ENCODE results near the gene ARHGAP21. TPM values are rescaled to one million over a fixed set of nuclear protein-coding genes. Genes with fewer than 3 reads are reported as not detected.

Gene ARHGAP21
- total RNA-seq, 1 donor from 2014 or later: 40.1 TPM

DNA sequence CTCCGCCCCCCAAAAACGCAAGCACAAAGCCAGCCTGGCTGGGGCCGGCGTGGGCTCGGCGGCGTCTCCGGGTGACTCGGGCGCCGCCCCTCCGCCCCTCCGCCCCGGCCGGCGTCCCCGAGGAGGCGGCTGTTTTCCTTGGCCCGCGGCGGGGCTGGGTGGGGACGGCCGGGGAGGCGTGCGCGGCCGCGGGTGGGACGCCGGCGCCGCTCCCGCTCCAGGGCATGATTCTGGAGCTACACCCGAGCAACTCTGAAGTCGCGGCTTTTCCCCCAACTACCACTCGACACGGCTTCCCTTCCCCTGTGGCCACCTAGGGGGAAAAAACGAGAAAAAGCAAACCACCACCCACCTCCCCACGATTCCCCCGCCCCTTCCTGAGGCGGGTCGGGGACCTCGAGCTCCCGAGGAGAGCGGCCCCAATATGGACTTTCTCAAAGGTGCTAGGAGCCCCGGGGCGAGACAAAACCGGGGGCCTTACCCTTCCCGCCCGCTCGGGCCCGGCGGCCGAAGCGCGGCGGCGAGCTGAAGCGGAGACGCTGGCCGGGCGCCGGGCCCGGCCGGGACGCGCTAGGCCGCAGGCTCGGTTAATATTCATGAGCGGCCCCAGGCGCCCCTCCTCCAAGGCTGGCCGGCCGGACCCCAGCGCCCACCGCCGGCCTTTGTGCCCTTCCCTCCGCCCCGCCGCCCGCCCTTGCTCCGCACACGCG is 856 bp downstream of the ARHGAP21 start:
- ATAC-seq: peak; percentile 1

DNA sequence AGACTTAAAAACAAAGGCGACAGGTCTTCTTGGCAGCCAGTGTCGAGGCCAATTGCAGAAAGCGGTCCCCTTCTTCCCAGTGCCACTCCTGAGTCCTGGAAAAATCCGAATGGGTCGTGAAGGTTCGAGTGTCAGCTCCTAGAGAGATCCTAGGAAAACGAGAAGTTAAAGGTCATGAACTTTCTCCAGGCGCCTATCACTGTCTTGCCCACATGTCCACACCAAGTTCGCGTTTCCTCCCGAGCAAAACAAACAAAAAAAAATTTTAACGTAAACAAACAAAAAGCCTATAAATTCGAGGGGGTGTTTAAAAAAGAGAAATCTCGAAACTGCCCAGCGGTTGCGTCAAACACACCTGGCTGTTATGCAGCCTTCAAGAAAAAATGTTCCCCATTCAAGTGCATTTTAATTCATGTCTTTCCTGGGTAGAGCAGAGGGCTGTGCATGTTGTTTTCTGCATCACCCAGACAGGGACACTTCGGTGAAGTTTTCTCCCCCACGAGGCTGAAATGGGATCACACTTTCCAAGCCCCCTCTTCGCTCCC is 1.5 kb downstream of the ARHGAP21 start:
- no peak for ATAC-seq

DNA sequence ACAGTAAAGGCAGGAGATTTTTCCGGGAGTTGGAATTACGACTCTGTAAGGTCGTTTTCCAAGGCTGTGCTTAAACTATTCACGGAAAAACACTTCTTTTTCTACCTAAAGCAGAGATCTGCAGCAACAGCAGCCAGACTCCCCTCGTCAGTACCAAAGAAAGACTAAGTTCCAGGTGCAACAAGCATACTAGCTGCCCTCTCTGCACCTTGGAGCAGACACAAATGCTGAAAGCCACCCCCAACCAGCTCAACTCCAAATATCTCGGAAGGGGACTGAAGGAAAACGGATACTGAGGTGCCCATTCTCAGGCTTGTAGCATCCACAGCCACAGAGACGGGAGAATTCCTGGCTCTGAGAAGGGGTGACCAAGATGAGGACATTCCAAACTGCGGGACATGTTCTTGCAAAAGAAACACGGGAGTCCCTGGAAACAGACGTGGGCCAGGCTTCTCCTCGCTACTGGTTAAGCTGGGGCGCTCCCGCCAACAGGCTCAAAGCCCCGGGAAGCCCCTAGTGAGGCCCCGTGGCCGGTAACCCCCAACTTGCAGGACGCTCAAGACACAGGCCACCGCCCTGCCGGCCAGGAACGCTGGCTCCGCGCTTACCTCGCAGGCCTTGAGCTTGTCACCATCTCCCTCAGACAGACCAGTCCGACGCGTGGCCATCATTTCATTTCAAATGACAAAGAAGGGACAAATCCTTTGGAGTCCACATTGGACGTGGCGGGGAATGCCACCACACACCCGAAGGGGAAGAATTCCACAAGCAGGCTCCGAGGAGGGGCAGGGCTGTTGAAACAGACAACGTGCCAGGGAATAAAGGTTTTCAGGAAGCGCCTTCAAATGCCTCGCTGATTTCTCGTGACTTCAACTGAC is 2.2 kb downstream of the ARHGAP21 start:
- no peak for ATAC-seq

DNA sequence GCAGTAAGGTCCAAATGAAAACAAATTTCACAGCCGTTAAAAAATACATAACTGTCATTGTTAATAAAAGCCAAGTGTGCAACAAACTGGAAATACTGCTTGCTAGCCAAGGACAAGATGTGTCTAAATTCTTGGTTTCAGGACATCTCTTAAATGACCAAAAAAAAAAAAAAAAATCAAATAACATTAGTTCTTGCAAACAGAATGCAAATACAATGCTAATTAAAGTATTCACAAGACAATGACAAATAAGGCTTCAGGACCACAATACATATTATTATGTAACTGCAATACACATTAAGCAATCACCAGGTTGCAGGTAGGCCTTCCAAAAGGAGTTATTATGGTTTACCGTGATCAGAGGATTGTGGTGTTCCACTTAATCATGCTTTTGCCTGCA is 3.6 kb downstream of the ARHGAP21 start:
- ATAC-seq: no peak

DNA sequence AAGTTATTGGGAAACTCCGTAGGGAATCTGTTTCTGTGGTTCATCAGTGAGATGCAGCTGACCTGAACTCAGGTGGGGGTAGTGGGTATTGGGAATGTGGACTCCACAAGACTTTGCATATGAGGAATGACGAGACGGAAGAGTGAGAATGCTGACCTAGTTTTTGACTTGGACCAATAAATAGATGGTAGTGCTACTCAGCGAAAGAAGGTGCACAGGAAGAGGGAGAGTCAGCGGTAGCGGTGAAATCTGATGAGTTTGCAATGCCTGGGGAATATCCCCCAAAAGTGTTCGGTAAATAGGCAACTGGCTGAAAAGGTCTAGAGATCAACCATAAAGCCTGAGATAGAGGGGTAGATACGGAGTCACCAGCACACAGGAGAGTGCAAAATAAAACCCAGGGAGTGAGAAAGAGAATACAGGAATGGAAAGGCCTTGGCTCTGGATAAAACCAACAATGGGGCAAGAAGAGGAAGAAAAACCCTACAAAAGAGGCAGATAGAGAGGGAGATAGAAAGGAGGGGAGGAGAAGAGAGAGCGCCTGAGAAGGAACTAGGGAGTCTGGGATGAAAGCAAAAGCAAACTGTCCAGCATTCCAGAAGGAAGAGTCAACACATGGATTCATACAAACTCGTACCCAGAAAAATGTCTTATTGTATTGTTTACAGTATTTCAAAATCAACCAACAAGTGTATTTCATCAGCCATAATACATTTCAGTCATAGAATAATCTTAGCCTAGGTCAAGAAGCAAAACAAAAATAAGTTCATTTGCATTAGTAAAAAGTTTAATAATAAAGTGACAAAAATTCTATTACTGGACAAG is 5.4 kb downstream of the ARHGAP21 start:
- no peak for ATAC-seq

DNA sequence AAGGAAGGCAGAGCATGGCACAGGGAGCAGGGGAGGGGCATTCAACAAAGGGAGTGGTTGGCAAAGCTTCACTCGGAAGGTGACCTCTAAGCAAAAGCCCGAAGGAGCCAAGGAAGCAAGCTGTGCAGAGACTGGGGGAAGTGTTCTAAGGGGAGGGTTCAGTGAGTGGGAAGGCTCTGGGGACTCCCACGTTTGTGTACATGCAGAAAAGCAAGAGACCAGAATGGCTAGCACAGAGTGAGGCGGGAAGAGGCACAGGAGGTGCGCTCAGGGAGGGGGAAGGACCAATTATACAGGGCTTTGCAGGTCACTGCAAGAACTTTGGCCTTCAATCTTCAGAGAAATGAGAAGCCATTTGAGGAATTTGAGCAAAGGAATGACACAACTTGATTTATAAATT is 7.4 kb downstream of the ARHGAP21 start:
- ATAC-seq: peak; percentile 33

DNA sequence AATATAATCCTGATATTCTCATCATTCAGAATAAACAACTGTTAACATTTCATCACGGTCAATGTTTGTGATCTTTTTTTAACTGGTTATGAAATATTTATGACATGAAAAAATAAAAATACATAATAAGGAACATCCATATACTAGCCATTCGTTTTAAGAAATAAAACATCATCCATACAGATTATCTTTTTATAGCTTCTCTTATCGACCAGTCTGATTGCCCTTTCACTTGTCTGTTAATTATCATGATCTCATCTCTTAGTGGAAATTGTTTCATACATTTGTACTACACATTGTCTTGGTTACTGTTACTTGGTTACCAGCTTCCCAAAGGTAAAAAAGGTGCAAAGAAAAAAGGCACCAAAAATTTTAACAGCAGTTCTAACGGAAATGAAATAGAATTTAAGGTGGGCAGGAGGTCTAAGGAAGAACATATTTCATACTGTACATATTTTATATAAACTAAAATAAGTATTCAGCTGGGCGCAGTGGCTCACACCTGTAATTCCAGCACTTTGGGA is 8.4 kb downstream of the ARHGAP21 start:
- no peak for ATAC-seq

DNA sequence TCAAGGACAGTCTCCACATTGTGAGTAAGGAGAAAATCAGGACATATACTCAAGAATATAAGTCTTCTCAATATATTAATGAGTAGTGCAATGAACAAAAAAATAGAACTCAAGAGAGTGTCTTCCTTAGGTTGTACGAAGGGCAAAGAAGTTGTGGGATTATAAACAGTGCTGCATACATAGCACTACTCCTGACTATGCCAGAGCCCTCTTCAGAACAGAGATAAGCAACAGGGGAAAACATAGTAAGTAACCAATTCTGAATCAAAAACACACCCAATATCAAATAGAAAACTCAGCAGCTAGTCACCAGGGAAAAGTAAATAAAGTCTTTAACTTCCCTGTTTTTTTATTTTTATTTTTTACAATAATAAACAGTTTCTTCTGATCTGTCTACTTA is 10.6 kb downstream of the ARHGAP21 start:
- no peak for ATAC-seq

DNA sequence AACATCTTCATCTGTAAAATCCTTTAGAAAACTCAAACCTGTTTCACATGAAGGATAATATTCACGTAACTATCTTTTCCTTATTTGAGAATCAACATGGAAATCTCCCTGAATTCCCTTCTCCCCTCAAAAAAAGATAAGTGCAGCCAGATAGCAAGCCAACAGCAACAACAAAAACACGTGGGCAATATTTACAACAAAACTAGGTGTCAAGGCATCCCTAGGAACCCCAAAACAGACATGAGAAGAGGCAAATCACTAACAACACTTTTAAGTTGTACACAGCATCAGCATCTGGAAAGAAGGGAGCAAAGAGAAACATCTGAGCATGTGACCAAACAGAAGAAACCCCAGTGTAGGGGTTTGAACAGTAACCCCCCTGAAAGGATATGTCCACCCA is 12.2 kb downstream of the ARHGAP21 start:
- ATAC-seq: no peak

DNA sequence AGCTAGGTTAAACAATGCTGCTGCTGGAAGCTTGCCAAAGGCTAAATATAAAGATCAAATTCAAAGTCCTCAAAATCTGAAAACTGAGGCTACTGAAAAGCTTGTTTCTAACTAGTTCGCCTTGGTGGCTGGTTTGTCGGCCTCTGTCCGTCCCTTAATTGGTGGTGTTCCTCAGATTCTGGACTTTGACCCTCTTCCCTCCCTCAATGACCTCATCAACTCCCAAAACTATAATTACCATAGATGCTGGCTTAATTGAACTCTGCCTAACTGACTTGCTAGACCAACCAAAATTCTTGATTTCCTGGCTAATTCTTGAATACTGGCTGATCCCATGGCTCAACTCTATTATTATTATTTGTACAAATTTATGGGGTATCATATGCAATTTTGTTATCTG is 15.6 kb downstream of the ARHGAP21 start:
- no peak for ATAC-seq

DNA sequence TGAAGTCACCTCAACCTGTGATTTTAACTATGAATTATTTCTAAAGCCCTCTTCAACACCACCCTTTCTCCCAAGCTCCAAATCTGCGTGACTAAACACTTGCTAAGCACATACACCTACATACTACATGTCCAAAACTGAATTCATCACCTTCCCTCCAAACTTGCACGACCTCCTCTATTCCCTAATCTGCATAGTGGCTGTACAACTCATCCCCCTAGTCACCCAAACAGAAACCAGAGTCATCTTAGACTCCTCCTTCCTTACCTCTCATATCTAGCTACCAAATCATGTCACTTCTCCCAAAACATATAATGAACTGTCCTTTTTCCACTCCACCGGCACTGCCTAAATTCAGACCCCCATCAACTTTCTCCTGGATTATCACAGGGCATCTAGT is 16.2 kb downstream of the ARHGAP21 start:
- ATAC-seq: no peak

DNA sequence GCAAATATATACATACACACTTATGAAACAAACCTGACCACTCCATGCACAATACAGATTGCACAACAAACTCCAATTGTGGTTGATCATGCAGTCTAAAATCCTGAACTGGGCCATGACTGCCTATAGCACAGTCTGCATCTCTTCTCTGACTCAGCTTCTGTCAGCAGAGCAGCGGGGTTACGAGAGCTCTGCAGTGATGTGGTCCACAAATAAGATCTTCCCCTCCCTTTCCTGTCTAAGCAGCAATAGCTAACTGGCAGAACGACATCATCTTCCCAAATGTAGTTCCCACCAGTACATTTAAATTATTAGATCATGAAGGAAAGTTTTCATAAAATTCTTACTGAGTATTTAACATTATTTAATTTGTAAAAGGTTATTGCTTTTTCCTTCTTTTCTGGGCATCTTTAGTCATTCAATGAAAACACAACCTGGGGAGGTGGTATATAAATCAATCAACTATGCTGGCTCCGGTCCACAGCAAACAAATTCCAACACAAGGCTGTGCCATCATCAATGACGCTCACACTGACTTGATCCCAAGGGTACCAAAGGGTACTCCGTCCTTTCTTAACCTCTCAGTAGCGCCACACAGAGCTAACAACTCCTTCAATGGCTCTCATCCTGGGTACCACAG is 17.1 kb downstream of the ARHGAP21 start:
- peak; percentile 95 for ATAC-seq

DNA sequence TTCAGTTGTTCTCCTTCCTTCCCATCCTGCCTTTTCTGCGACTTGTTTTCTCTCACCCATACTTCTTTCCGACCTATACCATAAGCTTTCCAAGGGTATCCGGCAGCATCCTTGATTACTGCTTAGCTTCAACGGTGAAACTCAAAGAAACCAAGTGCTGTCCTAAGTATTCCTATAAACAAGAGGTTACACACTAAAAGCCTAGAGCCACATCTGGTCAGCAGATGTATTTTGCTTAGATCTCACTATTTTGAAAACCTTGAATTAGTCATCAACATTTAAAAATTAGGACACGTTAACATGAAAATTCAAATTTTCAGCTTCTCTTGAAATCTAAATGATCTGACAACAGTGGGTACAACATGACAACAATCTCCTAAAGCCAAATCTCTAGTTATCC is 20.0 kb downstream of the ARHGAP21 start:
- ATAC-seq: no peak

DNA sequence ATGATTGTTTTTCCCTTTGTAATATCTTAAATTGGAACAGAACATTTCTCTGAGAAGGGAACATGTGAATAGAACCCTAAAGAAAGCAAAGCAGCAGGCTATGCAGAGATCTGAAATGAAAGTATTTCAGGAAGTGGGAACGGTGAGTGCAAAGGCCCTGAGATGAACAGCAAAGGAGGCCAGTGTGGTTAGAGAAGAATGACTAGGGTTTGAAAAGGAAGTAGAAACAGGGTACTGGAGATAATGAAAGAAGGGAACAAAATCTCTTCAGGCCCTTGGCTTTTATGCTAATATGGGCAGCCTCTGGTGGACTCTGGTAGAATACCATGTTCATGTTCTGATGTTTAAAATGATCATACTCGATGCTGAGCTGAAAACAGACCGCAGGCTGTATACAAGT is 22.2 kb downstream of the ARHGAP21 start:
- no peak for ATAC-seq

DNA sequence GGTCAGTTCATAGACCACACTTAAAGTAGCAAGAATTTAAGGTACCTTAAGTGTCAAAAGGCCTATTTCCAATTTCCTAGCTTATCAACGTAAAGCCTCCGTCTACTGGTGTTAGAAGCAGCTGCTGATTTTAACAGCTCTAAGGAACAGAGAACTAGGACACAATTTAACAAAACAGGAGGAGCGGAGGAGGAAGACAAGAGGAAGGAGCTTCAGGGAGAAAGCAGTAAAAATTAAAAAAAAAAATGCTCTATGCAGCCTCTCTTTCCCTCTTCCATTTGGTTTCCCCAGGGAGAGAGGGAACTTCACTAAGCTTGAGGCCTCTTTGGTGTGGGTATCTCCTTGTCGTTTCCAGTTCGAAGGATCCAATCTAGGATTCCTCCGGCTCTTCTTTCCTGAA is 22.7 kb downstream of the ARHGAP21 start:
- no peak for ATAC-seq

DNA sequence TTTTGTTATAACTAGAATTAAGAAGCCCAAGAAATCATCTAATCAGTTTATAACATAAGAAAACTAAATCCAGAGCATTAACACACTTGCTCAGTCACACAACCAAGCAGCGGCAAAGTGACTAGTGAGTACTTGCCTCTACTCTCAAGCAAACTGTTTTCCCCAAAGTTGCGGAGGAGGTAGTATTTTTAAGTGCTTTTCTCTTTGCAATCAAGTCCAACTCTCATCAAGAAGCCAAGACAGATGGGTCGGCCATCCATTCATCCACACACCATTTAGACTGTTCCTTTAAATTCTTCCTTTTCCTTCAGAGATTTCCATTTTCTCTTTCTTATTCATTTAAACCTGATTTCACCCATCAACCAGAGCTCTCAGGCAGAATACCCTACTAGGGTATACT is 25.4 kb downstream of the ARHGAP21 start:
- ATAC-seq: no peak

DNA sequence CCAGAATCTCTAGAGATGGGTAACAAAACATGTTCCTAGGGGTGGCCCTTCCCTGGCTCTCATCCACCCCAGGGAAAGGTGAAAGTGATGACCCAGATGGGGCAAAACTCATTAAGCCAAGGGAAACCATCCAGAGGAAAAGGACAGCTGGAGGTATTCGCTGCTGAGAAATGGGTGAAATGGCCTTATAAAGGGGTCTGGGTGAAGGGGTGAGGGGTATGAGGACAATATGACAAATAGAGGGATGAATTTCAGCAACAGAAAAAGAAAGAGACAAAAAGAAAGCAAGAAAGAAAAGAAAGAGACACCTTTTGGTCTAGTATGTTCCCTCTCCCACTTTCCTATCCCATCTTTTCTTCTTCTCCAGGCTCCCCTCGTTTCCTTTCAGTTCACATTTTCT is 26.6 kb downstream of the ARHGAP21 start:
- ATAC-seq: no peak

DNA sequence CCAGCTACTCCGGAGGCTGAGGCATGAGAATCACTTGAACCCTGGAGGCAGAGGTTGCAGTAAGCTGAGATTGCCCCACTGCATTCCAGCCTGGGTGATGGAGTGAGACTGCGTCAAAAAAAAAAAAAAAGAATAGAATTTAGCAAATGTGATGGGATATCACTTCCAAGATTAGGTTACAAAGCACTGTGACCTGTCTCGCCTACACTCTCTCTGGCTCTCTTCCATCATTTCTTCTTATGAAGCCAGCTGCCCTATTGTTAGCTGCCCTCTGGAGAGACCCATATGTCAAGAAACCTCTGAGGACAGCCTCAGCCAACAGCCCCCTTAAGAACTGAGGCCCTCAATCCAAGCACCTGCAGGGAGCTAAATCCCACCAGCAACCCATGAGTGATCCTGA is 28.2 kb downstream of the ARHGAP21 start:
- ATAC-seq: no peak

DNA sequence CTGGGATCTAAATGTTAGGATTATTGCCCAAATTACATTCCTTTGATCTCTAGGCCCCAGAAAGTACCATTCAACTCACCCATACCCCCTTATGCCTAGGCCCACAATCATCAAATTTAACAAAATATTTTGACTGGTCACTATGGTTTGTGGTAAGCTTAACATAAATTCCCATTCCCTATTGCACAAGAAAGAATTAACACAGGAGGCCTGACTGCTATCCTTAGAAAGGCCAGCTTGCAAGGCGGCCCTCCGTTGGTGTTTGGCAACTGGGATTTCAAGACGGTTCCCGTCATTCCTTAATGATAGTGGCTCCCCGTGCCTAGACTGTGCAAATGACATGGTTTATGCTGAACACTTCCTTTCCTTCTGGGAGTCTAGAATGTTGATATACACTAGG is 29.6 kb downstream of the ARHGAP21 start:
- no peak for ATAC-seq

DNA sequence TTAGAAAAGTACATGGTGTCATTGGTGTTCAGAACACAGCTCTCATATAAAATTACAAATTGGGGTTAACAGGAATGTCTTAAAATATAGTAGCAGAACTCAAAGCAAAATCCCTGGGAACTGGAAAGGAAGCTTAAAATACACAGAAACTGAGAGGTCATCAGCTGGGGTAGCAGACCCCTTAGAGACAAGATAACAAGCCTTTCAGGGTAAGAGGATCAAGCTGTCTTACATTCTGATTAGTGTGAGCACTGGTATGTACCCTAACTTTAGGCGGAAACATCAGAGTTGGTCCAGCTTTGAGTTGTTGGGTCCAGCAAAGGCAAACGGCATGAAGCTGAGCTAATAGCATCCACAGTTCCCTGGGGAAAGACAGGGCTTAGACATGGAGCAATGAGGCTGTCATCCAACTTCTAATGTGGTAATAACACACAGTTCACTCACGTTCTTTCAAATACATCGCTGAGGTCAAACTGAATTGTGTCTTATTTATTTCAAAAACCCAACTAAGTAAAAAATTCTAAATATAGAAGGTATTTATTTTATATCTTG is 32.6 kb downstream of the ARHGAP21 start:
- ATAC-seq: no peak

DNA sequence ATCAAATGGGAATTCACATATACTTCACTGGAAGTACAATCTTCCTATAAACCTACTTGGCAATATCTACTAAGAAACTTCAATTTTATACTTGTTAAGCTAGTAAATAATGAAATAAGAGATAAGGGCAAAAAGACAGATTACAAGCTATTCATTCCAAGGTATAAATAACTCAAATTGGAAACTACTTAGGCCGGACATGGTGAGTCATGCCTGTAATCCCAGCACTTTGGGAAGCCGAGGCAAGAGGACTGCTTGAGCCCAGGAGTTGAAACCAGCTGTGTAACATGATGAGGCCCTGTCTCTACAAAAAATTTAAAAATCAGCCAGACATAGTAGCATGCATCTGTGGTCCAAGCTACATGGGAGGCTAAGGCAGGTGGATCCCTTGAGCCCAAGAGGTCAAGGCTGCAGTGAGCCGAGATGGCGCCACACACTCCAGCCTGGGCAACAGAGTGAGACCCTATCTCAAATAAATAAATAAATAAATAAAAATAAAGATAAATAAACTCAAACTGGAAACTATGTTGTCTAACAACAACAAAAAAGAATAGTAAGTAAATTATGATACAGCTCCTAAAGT is 37.6 kb downstream of the ARHGAP21 start:
- ATAC-seq: no peak

Measured in esophagus mucosa (tissue), 1 donor.